ENCODE measurements around the gene SCFD2.

Gene SCFD2

GRCh38 chr4:52883707-52884669 is 481.9 kb downstream of the SCFD2 start:
- ChIA-PET POLR2A (no interaction called here), CTCF (interaction anchor here (0.5 kb wide), 1 partner anchor 51 kb away, joined by 3 read pairs; no protein-coding TSS in a partner anchor)
- WGBS (ENCODE audit: insufficient coverage): 98% methylated on average over 4 of the region's 4 CpGs

DNA sequence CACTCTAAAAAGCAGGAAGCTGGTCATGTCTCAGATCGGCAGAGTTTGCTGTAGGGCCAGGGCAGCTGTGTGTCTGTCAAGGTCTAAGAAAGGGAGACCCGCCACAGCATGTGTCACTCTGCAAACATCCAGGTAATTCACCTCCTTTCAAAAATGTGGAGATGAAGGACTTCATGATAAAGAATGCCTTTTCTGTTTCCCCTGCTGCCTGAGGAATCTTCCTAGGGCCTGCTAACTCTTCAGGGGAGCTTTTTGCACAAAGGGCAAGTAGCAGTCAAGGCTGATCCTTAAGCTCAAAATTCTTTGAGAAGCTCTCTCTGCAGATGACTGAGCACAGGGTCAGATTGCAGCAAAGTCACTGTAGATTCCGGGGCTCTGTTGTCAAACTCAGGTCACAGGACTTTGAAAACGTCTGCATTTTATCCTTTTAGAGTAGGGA is 482.7 kb downstream of the SCFD2 start:
- ChIA-PET POLR2A (no interaction called here), CTCF (interaction anchor here (0.5 kb wide), 1 partner anchor 50 kb away, joined by 3 read pairs; no protein-coding TSS in a partner anchor)
- H3K4me3 ChIP-seq (ENCODE audit: control insufficient read depth in 1 of 7, extremely low read depth in 1 of 7, insufficient read depth in 4 of 7, low read depth in 2 of 7, low read length in 6 of 7): no peak overlapping the region
- H3K27ac ChIP-seq (ENCODE audit: insufficient read depth in 1 of 2, low read depth in 1 of 2, low read length in 2 of 2, poor library complexity in 1 of 2, severe bottlenecking in 2 of 2): no peak overlapping the region
- peaks cover 0 to 15% (median 3%) of the 10 kb centered on the region in 4 experiments for H3K36me3 ChIP-seq (ENCODE audit: control insufficient read depth in 4 of 4, insufficient read depth in 4 of 4, low read length in 3 of 4)
- 94% methylated on average over 4 of the region's 4 CpGs for WGBS (ENCODE audit: insufficient coverage)
- H3K9me3 ChIP-seq (ENCODE audit: control extremely low read depth in 1 of 5, control insufficient read depth in 4 of 5, insufficient read depth in 2 of 5, low read depth in 1 of 5, low read length in 4 of 5): peaks cover 0 to 7% (median 4%) of the 10 kb centered on the region in 5 experiments
- DNase-seq: no peak
- peaks cover 0 to 2% (median 0%) of the 10 kb centered on the region in 4 experiments for H3K4me1 ChIP-seq (ENCODE audit: control extremely low read depth in 1 of 4, control insufficient read depth in 4 of 4, insufficient read depth in 4 of 4, low read length in 3 of 4)
- no peaks in the 10 kb centered on the region for H3K27me3 ChIP-seq (replicated peaks in 2 of 5; ENCODE audit: control insufficient read depth in 4 of 5, insufficient read depth in 5 of 5, low read length in 4 of 5)

More at GRCh38 chr4:52883707-52884669, 481.9 kb downstream of the SCFD2 start:
- Histone ChIP-seq H3K4me1 (ENCODE audit: control extremely low read depth in 1 of 4, control insufficient read depth in 4 of 4, insufficient read depth in 4 of 4, low read length in 3 of 4) (peaks cover 0 to 2% (median 0%) of the 10 kb centered on the region in 4 experiments), H3K36me3 (ENCODE audit: control insufficient read depth in 4 of 4, insufficient read depth in 4 of 4, low read length in 3 of 4) (peaks cover 0 to 15% (median 4%) of the 10 kb centered on the region in 4 experiments), H3K4me3 (ENCODE audit: control insufficient read depth in 1 of 7, extremely low read depth in 1 of 7, insufficient read depth in 4 of 7, low read depth in 2 of 7, low read length in 6 of 7) (no peak overlapping the region), H3K9me3 (ENCODE audit: control extremely low read depth in 1 of 5, control insufficient read depth in 4 of 5, insufficient read depth in 2 of 5, low read depth in 1 of 5, low read length in 4 of 5) (peaks cover 0 to 7% (median 5%) of the 10 kb centered on the region in 5 experiments), H3K27ac (ENCODE audit: insufficient read depth in 1 of 2, low read depth in 1 of 2, low read length in 2 of 2, poor library complexity in 1 of 2, severe bottlenecking in 2 of 2) (no peak overlapping the region), H3K27me3 (replicated peaks in 2 of 5; ENCODE audit: control insufficient read depth in 4 of 5, insufficient read depth in 5 of 5, low read length in 4 of 5) (no peaks in the 10 kb centered on the region)
- DNase-seq: no peak

GRCh38 chr4:52880994-52881393 is 484.9 kb downstream of the SCFD2 start:
- Histone ChIP-seq H3K36me3 (ENCODE audit: control insufficient read depth in 4 of 4, insufficient read depth in 4 of 4, low read length in 3 of 4) (peaks cover 0 to 6% (median 2%) of the 10 kb centered on the region in 4 experiments), H3K9me3 (ENCODE audit: control extremely low read depth in 1 of 5, control insufficient read depth in 4 of 5, insufficient read depth in 2 of 5, low read depth in 1 of 5, low read length in 4 of 5) (no peaks in the 10 kb centered on the region), H3K4me1 (ENCODE audit: control extremely low read depth in 1 of 4, control insufficient read depth in 4 of 4, insufficient read depth in 4 of 4, low read length in 3 of 4) (peaks cover 0 to 7% (median 0%) of the 10 kb centered on the region in 4 experiments), H3K27ac (ENCODE audit: insufficient read depth in 1 of 2, low read depth in 1 of 2, low read length in 2 of 2, poor library complexity in 1 of 2, severe bottlenecking in 2 of 2) (no peak overlapping the region), H3K27me3 (replicated peaks in 2 of 5; ENCODE audit: control insufficient read depth in 4 of 5, insufficient read depth in 5 of 5, low read length in 4 of 5) (no peaks in the 10 kb centered on the region), H3K4me3 (ENCODE audit: control insufficient read depth in 1 of 7, extremely low read depth in 1 of 7, insufficient read depth in 4 of 7, low read depth in 2 of 7, low read length in 6 of 7) (no peak overlapping the region)
- DNase-seq: no peak
- ChIA-PET POLR2A (no interaction called here), CTCF (no interaction called here)
- WGBS (ENCODE audit: insufficient coverage): 86% methylated on average over 1 of the region's 1 CpG

DNA sequence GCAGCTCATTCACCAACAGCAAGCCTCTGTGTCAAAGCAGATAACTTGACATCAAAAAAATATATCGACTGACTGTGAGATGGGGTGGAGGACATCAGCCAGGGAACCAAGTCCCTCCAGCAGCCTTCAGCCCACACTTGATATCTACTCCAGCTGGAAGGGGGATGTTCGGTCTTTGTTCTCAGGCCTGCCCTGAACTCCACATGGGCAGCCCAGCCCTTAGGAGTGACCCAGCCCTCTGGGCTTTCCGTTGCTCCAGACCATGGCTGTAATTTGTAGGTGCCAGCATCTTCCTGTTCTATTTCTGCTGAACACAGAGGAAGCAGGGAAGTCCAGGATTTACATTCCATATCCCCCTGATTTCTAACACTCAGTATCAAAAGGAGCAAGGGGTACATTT is 486.4 kb downstream of the SCFD2 start:
- WGBS (ENCODE audit: insufficient coverage): 96% methylated on average over 3 of the region's 3 CpGs
- Histone ChIP-seq H3K27me3 (replicated peaks in 2 of 5; ENCODE audit: control insufficient read depth in 4 of 5, insufficient read depth in 5 of 5, low read length in 4 of 5) (no peaks in the 10 kb centered on the region), H3K4me3 (ENCODE audit: control insufficient read depth in 1 of 7, extremely low read depth in 1 of 7, insufficient read depth in 4 of 7, low read depth in 2 of 7, low read length in 6 of 7) (no peak overlapping the region), H3K9me3 (ENCODE audit: control extremely low read depth in 1 of 5, control insufficient read depth in 4 of 5, insufficient read depth in 2 of 5, low read depth in 1 of 5, low read length in 4 of 5) (no peaks in the 10 kb centered on the region), H3K4me1 (ENCODE audit: control extremely low read depth in 1 of 4, control insufficient read depth in 4 of 4, insufficient read depth in 4 of 4, low read length in 3 of 4) (peaks cover 0 to 9% (median 0%) of the 10 kb centered on the region in 4 experiments), H3K27ac (ENCODE audit: insufficient read depth in 1 of 2, low read depth in 1 of 2, low read length in 2 of 2, poor library complexity in 1 of 2, severe bottlenecking in 2 of 2) (no peak overlapping the region), H3K36me3 (ENCODE audit: control insufficient read depth in 4 of 4, insufficient read depth in 4 of 4, low read length in 3 of 4) (peaks cover 0 to 6% (median under 1%) of the 10 kb centered on the region in 4 experiments)
- POLR2A ChIA-PET: interaction anchor here (0.6 kb wide), 1 partner anchor 167 kb away, joined by 3 read pairs; no protein-coding TSS in a partner anchor
- no peak for DNase-seq
- CTCF ChIA-PET: no interaction called here

DNA sequence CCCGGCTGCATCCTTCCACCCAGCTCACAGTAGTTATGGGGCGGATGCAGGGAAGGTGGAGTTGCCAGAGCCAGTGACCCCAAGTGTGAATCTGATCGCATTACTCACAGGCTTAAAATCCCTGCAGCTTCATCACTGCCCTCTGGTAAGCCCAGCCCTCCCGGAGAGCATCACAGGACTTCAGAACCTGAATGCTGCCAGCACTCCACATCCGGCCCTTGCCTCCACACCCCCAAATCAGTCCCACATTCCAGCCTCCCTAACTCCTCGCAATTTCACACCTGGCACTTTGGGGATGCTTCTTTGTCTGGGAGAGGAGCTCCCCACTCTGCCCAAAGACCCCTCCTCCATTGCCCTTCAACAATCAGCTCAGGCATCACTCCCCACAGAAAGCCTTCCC is 488.2 kb downstream of the SCFD2 start:
- DNase-seq: no peak
- peaks cover 0 to 9% (median 0%) of the 10 kb centered on the region in 4 experiments for H3K4me1 ChIP-seq (ENCODE audit: control extremely low read depth in 1 of 4, control insufficient read depth in 4 of 4, insufficient read depth in 4 of 4, low read length in 3 of 4)
- WGBS (ENCODE audit: insufficient coverage): 100% methylated on average over 3 of the region's 6 CpGs
- no peak overlapping the region for H3K27ac ChIP-seq (ENCODE audit: insufficient read depth in 1 of 2, low read depth in 1 of 2, low read length in 2 of 2, poor library complexity in 1 of 2, severe bottlenecking in 2 of 2)
- peaks cover 0 to 9% (median 4%) of the 10 kb centered on the region in 4 experiments for H3K36me3 ChIP-seq (ENCODE audit: control insufficient read depth in 4 of 4, insufficient read depth in 4 of 4, low read length in 3 of 4)
- no peaks in the 10 kb centered on the region for H3K9me3 ChIP-seq (ENCODE audit: control extremely low read depth in 1 of 5, control insufficient read depth in 4 of 5, insufficient read depth in 2 of 5, low read depth in 1 of 5, low read length in 4 of 5)
- ChIA-PET CTCF (interaction anchor here (0.8 to 1.2 kb wide), 2 partner anchors 9 to 265 kb away, joined by 3 read pairs; no protein-coding TSS in a partner anchor), POLR2A (no interaction called here)
- H3K27me3 ChIP-seq (replicated peaks in 2 of 5; ENCODE audit: control insufficient read depth in 4 of 5, insufficient read depth in 5 of 5, low read length in 4 of 5): no peaks in the 10 kb centered on the region
- H3K4me3 ChIP-seq (ENCODE audit: control insufficient read depth in 1 of 7, extremely low read depth in 1 of 7, insufficient read depth in 4 of 7, low read depth in 2 of 7, low read length in 6 of 7): no peak overlapping the region

DNA sequence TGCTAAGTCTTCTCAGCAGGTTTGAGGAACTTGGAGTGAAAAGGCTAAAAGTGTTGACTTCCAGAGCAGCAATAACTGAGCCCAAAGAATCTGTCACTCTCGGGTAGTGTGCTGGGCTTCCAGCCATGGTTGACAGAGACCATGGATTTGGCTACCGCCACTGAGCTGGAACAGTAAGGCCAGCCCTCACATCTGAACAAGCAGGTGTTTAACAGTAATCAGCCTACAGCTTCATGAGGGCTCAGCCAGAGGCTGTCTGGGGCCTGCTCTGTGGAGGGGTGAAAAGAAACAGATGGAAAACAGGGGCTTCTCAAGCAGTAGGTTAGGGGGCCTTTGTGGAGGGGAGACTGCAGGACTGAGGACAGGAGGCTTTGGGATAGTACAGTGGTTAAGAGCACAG is 488.8 kb downstream of the SCFD2 start:
- no peaks in the 10 kb centered on the region for H3K27me3 ChIP-seq (replicated peaks in 2 of 5; ENCODE audit: control insufficient read depth in 4 of 5, insufficient read depth in 5 of 5, low read length in 4 of 5)
- no peak overlapping the region for H3K4me3 ChIP-seq (ENCODE audit: control insufficient read depth in 1 of 7, extremely low read depth in 1 of 7, insufficient read depth in 4 of 7, low read depth in 2 of 7, low read length in 6 of 7)
- 100% methylated on average over 2 of the region's 2 CpGs for WGBS (ENCODE audit: insufficient coverage)
- H3K9me3 ChIP-seq (ENCODE audit: control extremely low read depth in 1 of 5, control insufficient read depth in 4 of 5, insufficient read depth in 2 of 5, low read depth in 1 of 5, low read length in 4 of 5): no peaks in the 10 kb centered on the region
- ChIA-PET CTCF (interaction anchor here (1.2 kb wide), 1 partner anchor 9 kb away, joined by 3 read pairs; no protein-coding TSS in a partner anchor), POLR2A (no interaction called here)
- peaks cover 0 to 9% (median 4%) of the 10 kb centered on the region in 4 experiments for H3K36me3 ChIP-seq (ENCODE audit: control insufficient read depth in 4 of 4, insufficient read depth in 4 of 4, low read length in 3 of 4)
- no peak for DNase-seq
- H3K4me1 ChIP-seq (ENCODE audit: control extremely low read depth in 1 of 4, control insufficient read depth in 4 of 4, insufficient read depth in 4 of 4, low read length in 3 of 4): peaks cover 0 to 9% (median 0%) of the 10 kb centered on the region in 4 experiments
- no peak overlapping the region for H3K27ac ChIP-seq (ENCODE audit: insufficient read depth in 1 of 2, low read depth in 1 of 2, low read length in 2 of 2, poor library complexity in 1 of 2, severe bottlenecking in 2 of 2)

DNA sequence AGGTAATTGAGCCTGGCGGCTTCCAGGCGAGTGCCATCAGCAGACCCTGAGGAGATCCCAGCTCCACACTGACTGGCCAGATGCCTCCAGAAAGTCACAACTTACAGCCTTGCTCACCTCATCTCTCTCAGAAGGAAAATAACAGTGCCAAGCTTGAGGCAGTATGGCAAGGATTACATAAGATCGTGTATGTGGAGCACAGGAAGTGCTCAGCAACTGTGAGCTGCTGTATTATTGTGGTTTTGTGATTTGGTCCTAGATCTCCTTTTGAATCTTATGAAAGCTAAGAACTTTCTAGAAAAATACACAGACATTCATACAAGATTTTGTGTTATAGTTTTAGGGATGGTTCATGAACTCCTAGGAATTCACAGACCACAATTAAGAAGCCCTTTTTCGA is 489.8 kb downstream of the SCFD2 start:
- H3K36me3 ChIP-seq (ENCODE audit: control insufficient read depth in 4 of 4, insufficient read depth in 4 of 4, low read length in 3 of 4): peaks cover 0 to 9% (median 6%) of the 10 kb centered on the region in 4 experiments
- DNase-seq: no peak
- no peak overlapping the region for H3K27ac ChIP-seq (ENCODE audit: insufficient read depth in 1 of 2, low read depth in 1 of 2, low read length in 2 of 2, poor library complexity in 1 of 2, severe bottlenecking in 2 of 2)
- H3K4me1 ChIP-seq (ENCODE audit: control extremely low read depth in 1 of 4, control insufficient read depth in 4 of 4, insufficient read depth in 4 of 4, low read length in 3 of 4): peaks cover 0 to 7% (median 0%) of the 10 kb centered on the region in 4 experiments
- H3K9me3 ChIP-seq (ENCODE audit: control extremely low read depth in 1 of 5, control insufficient read depth in 4 of 5, insufficient read depth in 2 of 5, low read depth in 1 of 5, low read length in 4 of 5): no peaks in the 10 kb centered on the region
- WGBS (ENCODE audit: insufficient coverage): 93% methylated on average over 3 of the region's 4 CpGs
- ChIA-PET CTCF (interaction anchor here (0.9 kb wide), 1 partner anchor 13 kb away, joined by 3 read pairs; no protein-coding TSS in a partner anchor), POLR2A (no interaction called here)
- no peak overlapping the region for H3K4me3 ChIP-seq (ENCODE audit: control insufficient read depth in 1 of 7, extremely low read depth in 1 of 7, insufficient read depth in 4 of 7, low read depth in 2 of 7, low read length in 6 of 7)
- H3K27me3 ChIP-seq (replicated peaks in 2 of 5; ENCODE audit: control insufficient read depth in 4 of 5, insufficient read depth in 5 of 5, low read length in 4 of 5): no peaks in the 10 kb centered on the region

All from common myeloid progenitor, CD34-positive (primary cell).